GM23338 (cell line): Measurements from ENCODE around the gene KCTD15. TPM values are rescaled to one million over a fixed set of nuclear protein-coding genes. Genes with fewer than 3 reads are reported as not detected.
A peak's percentile ranks its signal among the peaks of the same experiment; 100 is the strongest.

ENCODE experiments used
- ATAC-seq: fragments of 200-7000 bp; cut with Tn5 transposase; 3 replicates; pipeline ENCODE4 v1.9.1; 2020
- DNase-seq: peaks from one replicate; pipeline ENCODE4 v3.0.0-alpha.2; 2015; ENCODE audit warnings: low spot score
- H2AFZ ChIP-seq: fragments of 200-600 bp; sonication (generic); 2 replicates; pipeline ENCODE4 v1.8.0; 2016; ENCODE audit warnings: antibody characterized with exemption, mild to moderate bottlenecking, moderate library complexity
- H3F3A ChIP-seq: fragments of 200-600 bp; sonication (generic); replicated peaks from 2 replicates; pipeline ENCODE4 v1.8.0; 2017; ENCODE audit warnings: antibody characterized with exemption, mixed run types, low read depth
- H3K27ac ChIP-seq: fragments of 200-600 bp; sonication (generic); 2 replicates; pipeline ENCODE4 v1.6.1; 2016; ENCODE audit warnings: low read depth
- H3K27me3 ChIP-seq: fragments of 200-600 bp; sonication (generic); 2 replicates; pipeline ENCODE4 v1.8.0; 2016; ENCODE audit warnings: mild to moderate bottlenecking, mixed run types, moderate library complexity; ENCODE audit not compliant: insufficient read depth
- H3K36me3 ChIP-seq: fragments of 200-600 bp; sonication (generic); 2 replicates; pipeline ENCODE4 v1.8.0; 2016; ENCODE audit warnings: mild to moderate bottlenecking; ENCODE audit not compliant: insufficient read depth
- H3K4me1 ChIP-seq: fragments of 200-600 bp; sonication (generic); 2 replicates; pipeline ENCODE4 v1.8.0; 2016; ENCODE audit warnings: mild to moderate bottlenecking, moderate library complexity; ENCODE audit not compliant: insufficient read depth
- H3K4me2 ChIP-seq: fragments of 200-600 bp; sonication (generic); 2 replicates; pipeline ENCODE4 v1.7.1; 2017; ENCODE audit warnings: mixed run types
- H3K4me3 ChIP-seq: fragments of 200-600 bp; sonication (generic); 2 replicates; pipeline ENCODE4 v1.6.1; 2016; ENCODE audit warnings: mixed run types
- H3K79me2 ChIP-seq: fragments of 200-600 bp; sonication (generic); replicated peaks from 2 replicates; pipeline ENCODE4 v1.8.0; 2017; ENCODE audit warnings: mild to moderate bottlenecking; ENCODE audit not compliant: insufficient read depth
- H3K9me2 ChIP-seq: fragments of 200-600 bp; sonication (generic); 2 replicates; pipeline ENCODE4 v1.8.0; 2017; ENCODE audit not compliant: insufficient read depth
- H4K20me1 ChIP-seq: fragments of 200-600 bp; sonication (generic); replicated peaks from 2 replicates; pipeline ENCODE4 v1.8.0; 2017; ENCODE audit warnings: mild to moderate bottlenecking; ENCODE audit not compliant: insufficient read depth
- H3K27ac Mint-ChIP-seq: 2 replicates; pipeline ENCODE4 v1.8.0; 2020; ENCODE audit warnings: inconsistent platforms, mild to moderate bottlenecking, moderate library complexity, mixed read lengths
- H3K27me3 Mint-ChIP-seq: 3 replicates; pipeline ENCODE4 v1.8.0; 2022; ENCODE audit warnings: low read depth, mild to moderate bottlenecking, moderate library complexity, mixed read lengths, inconsistent platforms; ENCODE audit not compliant: insufficient read depth, poor library complexity
- H3K36me3 Mint-ChIP-seq: 3 replicates; pipeline ENCODE4 v1.8.0; 2021; ENCODE audit warnings: low read depth, mild to moderate bottlenecking, inconsistent platforms, moderate library complexity, mixed read lengths
- H3K4me1 Mint-ChIP-seq: 3 replicates; pipeline ENCODE4 v1.8.0; 2020; ENCODE audit warnings: mild to moderate bottlenecking, inconsistent platforms, mixed read lengths
- H3K4me3 Mint-ChIP-seq: 3 replicates; pipeline ENCODE4 v1.8.0; 2021; ENCODE audit warnings: moderate library complexity, mild to moderate bottlenecking, inconsistent platforms, mixed read lengths
- H3K9me3 Mint-ChIP-seq: 3 replicates; pipeline ENCODE4 v1.8.0; 2020; ENCODE audit warnings: moderate library complexity, mild to moderate bottlenecking, inconsistent platforms, mixed read lengths
- CREB1 ChIP-seq: fragments of 250-450 bp; sonication (Bioruptor Pico); IDR thresholded peaks from 2 replicates; pipeline ENCODE4 v1.5.0; 2020; ENCODE audit warnings: low read depth, mild to moderate bottlenecking, moderate library complexity
- CTCF ChIP-seq, 2 experiments: fragments of 200-600 bp in 1 of 2; sonication (generic) in 1 of 2; conservative IDR thresholded peaks; 2 replicates each; pipeline versions ENCODE4 v1.5.1 to v1.6.1; 2016 to 2017; ENCODE audit warnings: antibody characterized with exemption in 2 of 2, low read depth in 2 of 2, mild to moderate bottlenecking in 2 of 2, moderate library complexity in 1 of 2
- EZH2 ChIP-seq: fragments of 200-600 bp; sonication (generic); IDR thresholded peaks from one replicate; pipeline ENCODE4 v1.8.0; 2017; ENCODE audit warnings: antibody characterized with exemption, mild to moderate bottlenecking, low read depth; ENCODE audit not compliant: unreplicated experiment
- POLR2AphosphoS5 ChIP-seq: IDR thresholded peaks from 2 replicates; pipeline ENCODE4 v1.6.1; 2016; ENCODE audit warnings: antibody characterized with exemption, low read depth
- polyA plus RNA-seq: library from polyadenylated mRNA; unstranded; fragments of >200 nt; fragmentation: Nextera tagmentation; extraction: Ambion mirVana; gene quantifications from 2 replicates; pipeline ENCODE4 v1.2.1, GENCODE V29; 2016
- total RNA-seq: library from RNA; depleted of rRNA; stranded (reverse); fragments of >200 nt; shearing (Covaris generic); gene quantifications from 2 replicates; pipeline ENCODE4 v1.2.3, GENCODE V29; 2014
- TF ChIP-seq, protein P1 (sequence below): fragments of 250-450 bp; sonication (Bioruptor Pico); IDR thresholded peaks from 2 replicates; pipeline ENCODE4 v1.5.0; 2020; ENCODE audit warnings: mild to moderate bottlenecking, moderate library complexity

Gene KCTD15
- total and polyA plus RNA-seq, 2 experiments from 2014 or later, result 5.1 to 60.1 TPM

DNA sequence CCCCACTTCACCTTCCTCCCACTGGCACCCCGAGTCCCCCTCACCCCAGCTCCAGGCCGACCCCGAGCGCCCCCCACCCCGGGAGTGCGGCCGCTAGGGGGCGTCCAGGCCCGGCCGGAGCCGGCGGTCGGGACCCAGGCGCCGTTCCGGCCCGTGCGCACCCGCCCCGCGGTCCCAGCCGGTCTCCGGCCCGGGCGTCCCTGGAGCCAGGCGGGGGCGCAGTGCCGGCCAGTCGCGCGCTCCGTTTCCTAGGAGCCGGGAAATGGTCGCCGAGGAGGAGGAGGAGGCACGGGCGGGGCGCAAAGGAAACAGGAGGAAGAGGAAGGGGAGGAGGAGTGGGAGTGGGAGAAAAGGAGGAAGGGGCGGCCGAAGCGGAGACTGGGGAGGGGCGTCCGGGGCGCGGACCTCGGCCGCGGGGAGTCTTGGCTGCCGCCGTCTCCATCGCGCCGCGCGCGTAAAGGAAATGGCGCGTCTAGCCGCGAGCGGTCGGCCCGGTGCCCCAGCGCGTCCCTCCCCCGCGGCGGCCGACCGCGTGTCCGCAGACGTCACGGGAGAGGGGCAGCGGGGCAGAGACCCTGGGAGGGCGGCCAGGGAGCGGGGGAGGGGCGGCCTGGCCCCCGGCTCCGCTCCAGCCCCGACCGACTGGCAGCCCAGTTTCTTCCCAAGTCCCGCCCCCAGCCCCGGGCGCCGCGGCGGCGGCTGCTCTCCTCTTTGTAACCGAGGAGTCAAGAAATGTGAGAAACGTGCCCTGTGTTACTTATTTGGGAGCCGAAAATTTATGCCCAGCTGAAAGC is 1.1 kb upstream of the KCTD15 start:
- TF ChIP-seq POLR2AphosphoS5 (peak; percentile 34; the same call in 1 of the 2 replicates), EZH2 (no peak), CREB1 (peak; percentile 87), CTCF (conservative IDR thresholded peaks at IDR 0.05; ENCODE audit: low read depth in 2 of 2) (peak; percentile 60 to 62)
- ATAC-seq, result peak; percentile 54
- peak; percentile 93 for DNase-seq
- Mint-ChIP-seq H3K9me3 (no peaks in the 10 kb centered on the region; the same call in 2 of the 3 replicates), H3K4me3 (peak overlapping the region; percentile 92), H3K27ac (peak overlapping the region; percentile 89), H3K36me3 (peaks cover 14% of the 10 kb centered on the region), H3K4me1 (peaks cover 42% of the 10 kb centered on the region), H3K27me3 (peaks cover 20% of the 10 kb centered on the region)
- Histone ChIP-seq H3K36me3 (no peaks in the 10 kb centered on the region; the same call in 1 of the 2 replicates), H3K27me3 (no peaks in the 10 kb centered on the region), H3K4me1 (peaks cover 24% of the 10 kb centered on the region), H3K9me2 (no peaks in the 10 kb centered on the region), H3K4me2 (peak overlapping the region; percentile 89), H3K79me2 (no peaks in the 10 kb centered on the region), H4K20me1 (peaks cover 10% of the 10 kb centered on the region; the same call in 1 of the 2 replicates), H3K4me3 (peak overlapping the region; percentile 78), H3K27ac (peak overlapping the region; percentile 97), H3F3A (0 out of 2 replicates have a peak, but pooled peaks cover 5% of the 10 kb centered on the region), H2AFZ (peak overlapping the region; percentile 89; the same call in 1 of the 2 replicates)

DNA sequence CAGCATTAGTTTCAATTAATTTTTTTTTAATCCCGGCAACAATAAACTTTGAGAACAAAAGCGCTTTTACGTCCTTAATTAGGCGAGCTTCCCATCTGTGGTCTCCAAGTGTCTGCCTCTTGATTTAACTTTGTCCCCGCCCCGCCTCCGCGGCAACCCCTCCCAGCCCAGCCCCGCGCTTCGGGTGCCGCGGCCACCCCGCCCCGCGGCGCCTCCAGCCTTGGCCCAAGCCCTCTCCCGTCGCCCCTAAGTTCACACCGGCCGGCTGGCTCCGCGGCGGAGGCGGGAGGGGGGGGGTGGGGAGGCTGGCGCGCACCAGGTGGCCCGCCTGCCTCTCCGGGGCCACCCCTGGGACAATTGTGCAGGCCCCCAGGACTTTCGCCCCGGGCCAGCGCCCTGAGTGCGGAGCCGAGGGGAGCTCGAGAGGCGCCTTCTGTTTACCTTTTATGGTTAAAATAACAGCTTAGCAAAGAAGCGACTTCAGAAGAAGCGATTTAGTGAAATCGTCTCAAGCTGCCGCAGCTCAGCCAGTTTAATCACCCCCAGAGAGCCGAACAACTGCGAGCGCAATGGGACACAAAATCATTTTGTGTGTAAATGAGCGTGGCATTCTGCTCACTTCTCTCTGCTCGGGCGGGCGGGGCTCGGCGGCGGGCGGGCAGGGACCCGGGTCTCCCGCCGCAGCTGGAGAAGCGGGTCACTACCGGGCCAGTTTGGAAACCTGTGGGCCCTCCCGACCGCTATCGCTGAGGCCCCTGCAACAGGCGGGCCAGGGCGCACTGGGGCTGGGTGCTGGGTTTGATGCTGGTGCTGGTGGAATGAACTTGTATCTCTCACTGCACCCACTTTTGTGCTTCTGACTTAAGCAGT is 1.4 kb downstream of the KCTD15 start:
- ATAC-seq (peak; percentile 27), DNase-seq (peak; percentile 83)
- Histone ChIP-seq H3F3A (0 out of 2 replicates have a peak, but pooled peaks cover 5% of the 10 kb centered on the region), H3K79me2 (0 out of 2 replicates have a peak, but pooled peaks cover 6% of the 10 kb centered on the region), H2AFZ (peak overlapping the region; percentile 18; the same call in 1 of the 2 replicates), H3K4me3 (peak overlapping the region; percentile 88), H3K4me2 (peak overlapping the region; percentile 96), H3K4me1 (peaks cover 24% of the 10 kb centered on the region), H3K36me3 (no peaks in the 10 kb centered on the region; the same call in 1 of the 2 replicates), H3K27me3 (no peaks in the 10 kb centered on the region), H3K9me2 (no peaks in the 10 kb centered on the region), H4K20me1 (peaks cover 10% of the 10 kb centered on the region; the same call in 1 of the 2 replicates), H3K27ac (peak overlapping the region; percentile 83; the same call in 1 of the 2 replicates)
- Mint-ChIP-seq H3K4me1 (peaks cover 31% of the 10 kb centered on the region), H3K27me3 (peaks cover 24% of the 10 kb centered on the region), H3K4me3 (peak overlapping the region; percentile 92), H3K27ac (peak overlapping the region; percentile 92), H3K9me3 (no peaks in the 10 kb centered on the region; the same call in 2 of the 3 replicates), H3K36me3 (peaks cover 37% of the 10 kb centered on the region)
- peak; percentile 27 for TF ChIP-seq POLR2AphosphoS5
- TF ChIP-seq, protein P1, sequence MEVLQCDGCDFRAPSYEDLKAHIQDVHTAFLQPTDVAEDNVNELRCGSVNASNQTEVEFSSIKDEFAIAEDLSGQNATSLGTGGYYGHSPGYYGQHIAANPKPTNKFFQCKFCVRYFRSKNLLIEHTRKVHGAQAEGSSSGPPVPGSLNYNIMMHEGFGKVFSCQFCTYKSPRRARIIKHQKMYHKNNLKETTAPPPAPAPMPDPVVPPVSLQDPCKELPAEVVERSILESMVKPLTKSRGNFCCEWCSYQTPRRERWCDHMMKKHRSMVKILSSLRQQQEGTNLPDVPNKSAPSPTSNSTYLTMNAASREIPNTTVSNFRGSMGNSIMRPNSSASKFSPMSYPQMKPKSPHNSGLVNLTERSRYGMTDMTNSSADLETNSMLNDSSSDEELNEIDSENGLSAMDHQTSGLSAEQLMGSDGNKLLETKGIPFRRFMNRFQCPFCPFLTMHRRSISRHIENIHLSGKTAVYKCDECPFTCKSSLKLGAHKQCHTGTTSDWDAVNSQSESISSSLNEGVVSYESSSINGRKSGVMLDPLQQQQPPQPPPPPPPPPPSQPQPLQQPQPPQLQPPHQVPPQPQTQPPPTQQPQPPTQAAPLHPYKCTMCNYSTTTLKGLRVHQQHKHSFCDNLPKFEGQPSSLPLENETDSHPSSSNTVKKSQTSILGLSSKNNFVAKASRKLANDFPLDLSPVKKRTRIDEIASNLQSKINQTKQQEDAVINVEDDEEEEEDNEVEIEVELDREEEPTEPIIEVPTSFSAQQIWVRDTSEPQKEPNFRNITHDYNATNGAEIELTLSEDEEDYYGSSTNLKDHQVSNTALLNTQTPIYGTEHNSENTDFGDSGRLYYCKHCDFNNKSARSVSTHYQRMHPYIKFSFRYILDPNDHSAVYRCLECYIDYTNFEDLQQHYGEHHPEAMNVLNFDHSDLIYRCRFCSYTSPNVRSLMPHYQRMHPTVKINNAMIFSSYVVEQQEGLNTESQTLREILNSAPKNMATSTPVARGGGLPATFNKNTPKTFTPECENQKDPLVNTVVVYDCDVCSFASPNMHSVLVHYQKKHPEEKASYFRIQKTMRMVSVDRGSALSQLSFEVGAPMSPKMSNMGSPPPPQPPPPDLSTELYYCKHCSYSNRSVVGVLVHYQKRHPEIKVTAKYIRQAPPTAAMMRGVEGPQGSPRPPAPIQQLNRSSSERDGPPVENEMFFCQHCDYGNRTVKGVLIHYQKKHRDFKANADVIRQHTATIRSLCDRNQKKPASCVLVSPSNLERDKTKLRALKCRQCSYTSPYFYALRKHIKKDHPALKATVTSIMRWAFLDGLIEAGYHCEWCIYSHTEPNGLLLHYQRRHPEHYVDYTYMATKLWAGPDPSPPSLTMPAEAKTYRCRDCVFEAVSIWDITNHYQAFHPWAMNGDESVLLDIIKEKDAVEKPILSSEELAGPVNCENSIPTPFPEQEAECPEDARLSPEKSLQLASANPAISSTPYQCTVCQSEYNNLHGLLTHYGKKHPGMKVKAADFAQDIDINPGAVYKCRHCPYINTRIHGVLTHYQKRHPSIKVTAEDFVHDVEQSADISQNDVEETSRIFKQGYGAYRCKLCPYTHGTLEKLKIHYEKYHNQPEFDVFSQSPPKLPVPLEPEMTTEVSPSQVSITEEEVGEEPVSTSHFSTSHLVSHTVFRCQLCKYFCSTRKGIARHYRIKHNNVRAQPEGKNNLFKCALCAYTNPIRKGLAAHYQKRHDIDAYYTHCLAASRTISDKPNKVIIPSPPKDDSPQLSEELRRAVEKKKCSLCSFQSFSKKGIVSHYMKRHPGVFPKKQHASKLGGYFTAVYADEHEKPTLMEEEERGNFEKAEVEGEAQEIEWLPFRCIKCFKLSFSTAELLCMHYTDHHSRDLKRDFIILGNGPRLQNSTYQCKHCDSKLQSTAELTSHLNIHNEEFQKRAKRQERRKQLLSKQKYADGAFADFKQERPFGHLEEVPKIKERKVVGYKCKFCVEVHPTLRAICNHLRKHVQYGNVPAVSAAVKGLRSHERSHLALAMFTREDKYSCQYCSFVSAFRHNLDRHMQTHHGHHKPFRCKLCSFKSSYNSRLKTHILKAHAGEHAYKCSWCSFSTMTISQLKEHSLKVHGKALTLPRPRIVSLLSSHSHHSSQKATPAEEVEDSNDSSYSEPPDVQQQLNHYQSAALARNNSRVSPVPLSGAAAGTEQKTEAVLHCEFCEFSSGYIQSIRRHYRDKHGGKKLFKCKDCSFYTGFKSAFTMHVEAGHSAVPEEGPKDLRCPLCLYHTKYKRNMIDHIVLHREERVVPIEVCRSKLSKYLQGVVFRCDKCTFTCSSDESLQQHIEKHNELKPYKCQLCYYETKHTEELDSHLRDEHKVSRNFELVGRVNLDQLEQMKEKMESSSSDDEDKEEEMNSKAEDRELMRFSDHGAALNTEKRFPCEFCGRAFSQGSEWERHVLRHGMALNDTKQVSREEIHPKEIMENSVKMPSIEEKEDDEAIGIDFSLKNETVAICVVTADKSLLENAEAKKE (CRISPR knock-in tag), result no peak
